KOPT-K1 (cell line): ENCODE measurements around the gene STAT3.

Experiments
- H3K27ac ChIP-seq: fragments of 200-600 bp; sonication (generic); 2 replicates; pipeline ENCODE4 v1.5.1; 2016; ENCODE audit warnings: antibody characterized with exemption, mild to moderate bottlenecking, low read depth, low read length; ENCODE audit not compliant: poor library complexity, severe bottlenecking
- H3K36me3 ChIP-seq: fragments of 200-600 bp; sonication (generic); 2 replicates; pipeline ENCODE4 v1.5.1; 2017; ENCODE audit warnings: antibody characterized with exemption, mild to moderate bottlenecking, low read length, moderate library complexity; ENCODE audit not compliant: insufficient read depth
- H3K9me3 ChIP-seq: fragments of 200-600 bp; sonication (generic); 2 replicates; pipeline ENCODE4 v1.5.1; 2017; ENCODE audit warnings: antibody characterized with exemption, low read length, mild to moderate bottlenecking; ENCODE audit not compliant: insufficient read depth, poor library complexity, severe bottlenecking

STAT3 gene

GRCh38 chr17:42294469-42295398 is 93.5 kb downstream of the STAT3 start:
- H3K27ac ChIP-seq, result no peak overlapping the region
- no peaks in the 10 kb centered on the region for H3K9me3 ChIP-seq
- H3K36me3 ChIP-seq, result peaks cover 96% of the 10 kb centered on the region

- Histone ChIP-seq H3K27ac (no peak overlapping the region), H3K36me3 (peaks cover 60% of the 10 kb centered on the region)
Observed at GRCh38 chr17:42291129-42291528, 97.1 kb downstream of the STAT3 start.

GRCh38 chr17:42290577-42290976 is 97.7 kb downstream of the STAT3 start:
- no peaks in the 10 kb centered on the region for H3K9me3 ChIP-seq
- peak overlapping the region; percentile 96 for H3K27ac ChIP-seq
- H3K36me3 ChIP-seq, result peaks cover 56% of the 10 kb centered on the region

More at GRCh38 chr17:42291129-42291528, 97.1 kb downstream of the STAT3 start:
- H3K9me3 ChIP-seq, result no peaks in the 10 kb centered on the region

GRCh38 chr17:42289611-42290181 is 98.5 kb downstream of the STAT3 start:
- Histone ChIP-seq H3K27ac (peak overlapping the region; percentile 96), H3K36me3 (peaks cover 55% of the 10 kb centered on the region), H3K9me3 (no peaks in the 10 kb centered on the region)

GRCh38 chr17:42288803-42289610 is 99.2 kb downstream of the STAT3 start:
- no peaks in the 10 kb centered on the region for H3K9me3 ChIP-seq
- H3K36me3 ChIP-seq, result peaks cover 53% of the 10 kb centered on the region
- peak overlapping the region; percentile 96 for H3K27ac ChIP-seq

- H3K9me3 ChIP-seq, result no peaks in the 10 kb centered on the region
Observed at GRCh38 chr17:42287977-42288802, 100.1 kb downstream of the STAT3 start, which contains the start of gene STAT5A. TSS of gene STAT5A (plus strand) at chr17:42288498. CDS start at chr17:42289412, 914 bp downstream.

GRCh38 chr17:42287305-42287976 is 100.8 kb downstream of the STAT3 start:
- Histone ChIP-seq H3K9me3 (no peaks in the 10 kb centered on the region), H3K27ac (peak overlapping the region; percentile 96), H3K36me3 (peaks cover 38% of the 10 kb centered on the region)

More at GRCh38 chr17:42287977-42288802, 100.1 kb downstream of the STAT3 start, which contains the start of gene STAT5A:
- Histone ChIP-seq H3K36me3 (peaks cover 45% of the 10 kb centered on the region), H3K27ac (peak within 1 kb of the TSS; percentile 96)

- H3K36me3 ChIP-seq, result peaks cover 32% of the 10 kb centered on the region
- no peaks in the 10 kb centered on the region for H3K9me3 ChIP-seq
- H3K27ac ChIP-seq, result peak overlapping the region; percentile 96
Observed at GRCh38 chr17:42286411-42287221, 101.6 kb downstream of the STAT3 start.

- Histone ChIP-seq H3K9me3 (no peaks in the 10 kb centered on the region), H3K27ac (peak overlapping the region; percentile 0), H3K36me3 (peaks cover 20% of the 10 kb centered on the region)
Observed at GRCh38 chr17:42285346-42286050, 102.7 kb downstream of the STAT3 start.

- no peaks in the 10 kb centered on the region for H3K9me3 ChIP-seq
- H3K36me3 ChIP-seq, result peaks cover 14% of the 10 kb centered on the region
- H3K27ac ChIP-seq, result no peak overlapping the region
Observed at GRCh38 chr17:42284566-42284965, 103.7 kb downstream of the STAT3 start.

GRCh38 chr17:42284024-42284369 is 104.2 kb downstream of the STAT3 start:
- H3K9me3 ChIP-seq, result no peaks in the 10 kb centered on the region
- H3K36me3 ChIP-seq, result peaks cover 14% of the 10 kb centered on the region
- peak overlapping the region; percentile 28 for H3K27ac ChIP-seq

- Histone ChIP-seq H3K9me3 (no peaks in the 10 kb centered on the region), H3K36me3 (peaks cover 14% of the 10 kb centered on the region), H3K27ac (peak overlapping the region; percentile 28)
Observed at GRCh38 chr17:42283241-42284023, 104.8 kb downstream of the STAT3 start.
